DOHH2 (cell line): ENCODE measurements around the gene FREM1.
A peak's percentile ranks its signal among the peaks of the same experiment; 100 is the strongest.

Experiments
- H3F3A ChIP-seq: fragments of 200-600 bp; sonication (generic), shearing (Covaris generic); 2 replicates; pipeline ENCODE4 v1.6.0; 2016; ENCODE audit warnings: antibody characterized with exemption, mild to moderate bottlenecking; ENCODE audit not compliant: control insufficient read depth, insufficient read depth
- H3K27ac ChIP-seq: fragments of 200-600 bp; sonication (generic); 2 replicates; pipeline ENCODE4 v1.5.1; 2014; ENCODE audit warnings: low read depth, mild to moderate bottlenecking, low read length, moderate library complexity
- H3K27me3 ChIP-seq: fragments of 200-600 bp; sonication (generic); 2 replicates; pipeline ENCODE4 v1.6.1; 2014; ENCODE audit warnings: mild to moderate bottlenecking, low read length, mixed read lengths; ENCODE audit not compliant: control insufficient read depth
- H3K36me3 ChIP-seq: fragments of 200-600 bp; sonication (generic); 2 replicates; pipeline ENCODE4 v1.6.1; 2014; ENCODE audit warnings: mild to moderate bottlenecking, low read length, moderate library complexity, mixed read lengths; ENCODE audit not compliant: control insufficient read depth
- H3K4me1 ChIP-seq: fragments of 200-600 bp; sonication (generic); 2 replicates; pipeline ENCODE4 v1.6.1; 2014; ENCODE audit warnings: mild to moderate bottlenecking, low read length, mixed read lengths; ENCODE audit not compliant: control insufficient read depth
- H3K4me2 ChIP-seq: fragments of 200-600 bp; sonication (generic); 2 replicates; pipeline ENCODE4 v1.6.0; 2014; ENCODE audit warnings: mild to moderate bottlenecking, low read length, moderate library complexity
- H3K4me3 ChIP-seq: fragments of 200-600 bp; sonication (generic); 2 replicates; pipeline ENCODE4 v1.5.1; 2014; ENCODE audit warnings: mild to moderate bottlenecking, low read length, mixed read lengths
- H3K79me2 ChIP-seq: fragments of 200-600 bp; sonication (generic); 2 replicates; pipeline ENCODE4 v1.6.1; 2014; ENCODE audit warnings: mild to moderate bottlenecking, low read length, mixed read lengths; ENCODE audit not compliant: control insufficient read depth
- H3K9me2 ChIP-seq: fragments of 200-600 bp; sonication (generic); replicated peaks from 2 replicates; pipeline ENCODE4 v1.6.1; 2014; ENCODE audit warnings: mild to moderate bottlenecking, low read length, mixed read lengths; ENCODE audit not compliant: control insufficient read depth
- H3K9me3 ChIP-seq: fragments of 200-600 bp; sonication (generic); 2 replicates; pipeline ENCODE4 v1.6.1; 2014; ENCODE audit warnings: antibody characterized with exemption, low read length, mixed read lengths; ENCODE audit not compliant: control insufficient read depth, insufficient read depth
- H4K20me1 ChIP-seq: fragments of 200-600 bp; sonication (generic); 2 replicates; pipeline ENCODE4 v1.6.0; 2014; ENCODE audit warnings: low read depth, mild to moderate bottlenecking, antibody characterized with exemption, low read length, moderate library complexity; ENCODE audit not compliant: control insufficient read depth, insufficient read depth
- CTCF ChIP-seq: fragments of 200-600 bp; sonication (generic); IDR thresholded peaks from one replicate; pipeline ENCODE4 v1.5.1; 2014; ENCODE audit warnings: antibody characterized with exemption, mild to moderate bottlenecking, low read depth, low read length; ENCODE audit not compliant: poor library complexity, severe bottlenecking
- EZH2phosphoT487 ChIP-seq: fragments of 200-600 bp; sonication (generic); IDR thresholded peaks from 2 replicates; pipeline ENCODE4 v1.6.1; 2017; ENCODE audit warnings: borderline replicate concordance, mild to moderate bottlenecking, antibody characterized with exemption, low read length, moderate library complexity, mixed read lengths

The FREM1 gene

GRCh38 chr9:14702200-14702720, 208.0 kb downstream of the FREM1 start:
- Histone ChIP-seq H3K4me2 (no peak overlapping the region), H3K4me1 (no peaks in the 10 kb centered on the region), H3K79me2 (no peaks in the 10 kb centered on the region), H3K9me3 (peaks cover 19% of the 10 kb centered on the region), H4K20me1 (no peaks in the 10 kb centered on the region), H3F3A (no peaks in the 10 kb centered on the region; the same call in 1 of the 2 replicates), H3K27ac (no peak overlapping the region), H3K27me3 (peaks cover 81% of the 10 kb centered on the region), H3K4me3 (no peak overlapping the region), H3K36me3 (no peaks in the 10 kb centered on the region), H3K9me2 (no peaks in the 10 kb centered on the region)
- TF ChIP-seq CTCF (no peak), EZH2phosphoT487 (no peak)

- peak within 1 kb of the TSS; percentile 87 for H3K4me2 ChIP-seq
- no peak within 1 kb of the TSS for H3K27ac ChIP-seq
- TF ChIP-seq EZH2phosphoT487: no peak
These were observed 216.9 kb downstream of the FREM1 start, which contains the start of gene ZDHHC21 for GRCh38 chr9:14693251-14693861. TSS of gene ZDHHC21 (minus strand) at chr9:14693432. CDS start at chr9:14674340, 19,092 bp downstream.

GRCh38 chr9:14692470-14693250, 217.6 kb downstream of the FREM1 start:
- Histone ChIP-seq H3K27ac (no peak overlapping the region), H3K9me3 (no peaks in the 10 kb centered on the region), H3K4me3 (peak overlapping the region; percentile 86), H3K27me3 (peaks cover 38% of the 10 kb centered on the region), H3K4me1 (peaks cover 53% of the 10 kb centered on the region), H3K4me2 (peak overlapping the region; percentile 87), H3F3A (peaks cover 16% of the 10 kb centered on the region), H4K20me1 (no peaks in the 10 kb centered on the region), H3K9me2 (no peaks in the 10 kb centered on the region), H3K36me3 (peaks cover 26% of the 10 kb centered on the region), H3K79me2 (peaks cover 27% of the 10 kb centered on the region)
- TF ChIP-seq CTCF: no peak

More at GRCh38 chr9:14693251-14693861, 216.9 kb downstream of the FREM1 start, which contains the start of gene ZDHHC21:
- Histone ChIP-seq H4K20me1 (no peaks in the 10 kb centered on the region), H3K9me2 (no peaks in the 10 kb centered on the region), H3K27me3 (peaks cover 45% of the 10 kb centered on the region), H3K4me1 (peaks cover 46% of the 10 kb centered on the region), H3K79me2 (peaks cover 27% of the 10 kb centered on the region), H3K36me3 (peaks cover 22% of the 10 kb centered on the region), H3K4me3 (peak within 1 kb of the TSS; percentile 86), H3K9me3 (no peaks in the 10 kb centered on the region), H3F3A (0 out of 2 replicates have a peak, but pooled peaks cover 9% of the 10 kb centered on the region)
